ENCODE results near the gene KCTD11.
A peak's percentile ranks its signal among the peaks of the same experiment; 100 is the strongest.

Gene KCTD11

GRCh38 chr17:7318121-7318860, 33.7 kb upstream of the KCTD11 start:
- no peak overlapping the region for H3K4me3 ChIP-seq (ENCODE audit: low read length)
- H3K9ac ChIP-seq (ENCODE audit: low read length), result no peak overlapping the region
- H3K79me2 ChIP-seq (ENCODE audit: low read length), result peaks cover 12% of the 10 kb centered on the region
- H3K27me3 ChIP-seq (ENCODE audit: low read depth, low read length), result no peaks in the 10 kb centered on the region
- H2AFZ ChIP-seq (ENCODE audit: low read depth, low read length), result no peak overlapping the region
- no peak overlapping the region for H3K27ac ChIP-seq (ENCODE audit: low read length)
- no peaks in the 10 kb centered on the region for H4K20me1 ChIP-seq (ENCODE audit: insufficient read depth, low read length)
- peaks cover 10% of the 10 kb centered on the region; the same call in 1 of the 2 replicates for H3K4me1 ChIP-seq (ENCODE audit: low read length)
- H3K4me2 ChIP-seq (ENCODE audit: low read length), result no peak overlapping the region
- peaks cover 13% of the 10 kb centered on the region for H3K36me3 ChIP-seq (replicated peaks; ENCODE audit: low read depth, low read length)
- H3K9me3 ChIP-seq (ENCODE audit: insufficient read depth, low read length), result no peaks in the 10 kb centered on the region
- no peak for TF ChIP-seq EZH2phosphoT487 (IDR thresholded peaks at IDR 0.05; ENCODE audit: low read depth)
- TF ChIP-seq CTCF (IDR thresholded peaks at IDR 0.05; ENCODE audit: low read depth, low read length), result no peak

GRCh38 chr17:7321466-7321865, 30.5 kb upstream of the KCTD11 start:
- H3K4me1 ChIP-seq (ENCODE audit: low read length), result no peaks in the 10 kb centered on the region
- H3K27ac ChIP-seq (ENCODE audit: low read length), result no peak overlapping the region
- no peak overlapping the region for H3K9ac ChIP-seq (ENCODE audit: low read length)
- H3K4me2 ChIP-seq (ENCODE audit: low read length), result no peak overlapping the region
- H3K4me3 ChIP-seq (ENCODE audit: low read length), result no peak overlapping the region
- H4K20me1 ChIP-seq (ENCODE audit: insufficient read depth, low read length), result no peaks in the 10 kb centered on the region
- H3K79me2 ChIP-seq (ENCODE audit: low read length), result no peaks in the 10 kb centered on the region
- H3K9me3 ChIP-seq (ENCODE audit: insufficient read depth, low read length), result no peaks in the 10 kb centered on the region
- no peaks in the 10 kb centered on the region for H3K27me3 ChIP-seq (ENCODE audit: low read depth, low read length)
- TF ChIP-seq EZH2phosphoT487 (IDR thresholded peaks at IDR 0.05; ENCODE audit: low read depth) (no peak), CTCF (IDR thresholded peaks at IDR 0.05; ENCODE audit: low read depth, low read length) (no peak)
- H3K36me3 ChIP-seq (replicated peaks; ENCODE audit: low read depth, low read length), result peaks cover 20% of the 10 kb centered on the region
- no peak overlapping the region for H2AFZ ChIP-seq (ENCODE audit: low read depth, low read length)

GRCh38 chr17:7322520-7323194, 29.3 kb upstream of the KCTD11 start:
- H2AFZ ChIP-seq (ENCODE audit: low read depth, low read length), result no peak overlapping the region
- no peak overlapping the region for H3K9ac ChIP-seq (ENCODE audit: low read length)
- H3K4me2 ChIP-seq (ENCODE audit: low read length), result no peak overlapping the region
- no peaks in the 10 kb centered on the region for H3K27me3 ChIP-seq (ENCODE audit: low read depth, low read length)
- H3K79me2 ChIP-seq (ENCODE audit: low read length), result peaks cover 3% of the 10 kb centered on the region
- H4K20me1 ChIP-seq (ENCODE audit: insufficient read depth, low read length), result no peaks in the 10 kb centered on the region
- H3K36me3 ChIP-seq (replicated peaks; ENCODE audit: low read depth, low read length), result peaks cover 20% of the 10 kb centered on the region
- no peak for TF ChIP-seq CTCF (IDR thresholded peaks at IDR 0.05; ENCODE audit: low read depth, low read length)
- no peak for TF ChIP-seq EZH2phosphoT487 (IDR thresholded peaks at IDR 0.05; ENCODE audit: low read depth)
- H3K4me1 ChIP-seq (ENCODE audit: low read length), result peaks cover under 1% of the 10 kb centered on the region
- no peak overlapping the region for H3K27ac ChIP-seq (ENCODE audit: low read length)
- H3K4me3 ChIP-seq (ENCODE audit: low read length), result no peak overlapping the region
- no peaks in the 10 kb centered on the region for H3K9me3 ChIP-seq (ENCODE audit: insufficient read depth, low read length)

GRCh38 chr17:7323731-7324437, 28.1 kb upstream of the KCTD11 start:
- H3K27ac ChIP-seq (ENCODE audit: low read length), result no peak overlapping the region
- no peak overlapping the region for H3K9ac ChIP-seq (ENCODE audit: low read length)
- H3K79me2 ChIP-seq (ENCODE audit: low read length), result peaks cover 15% of the 10 kb centered on the region
- no peaks in the 10 kb centered on the region for H4K20me1 ChIP-seq (ENCODE audit: insufficient read depth, low read length)
- H3K4me1 ChIP-seq (ENCODE audit: low read length), result peaks cover 8% of the 10 kb centered on the region
- H3K27me3 ChIP-seq (ENCODE audit: low read depth, low read length), result no peaks in the 10 kb centered on the region
- peaks cover 17% of the 10 kb centered on the region for H3K36me3 ChIP-seq (replicated peaks; ENCODE audit: low read depth, low read length)
- no peak overlapping the region for H3K4me3 ChIP-seq (ENCODE audit: low read length)
- TF ChIP-seq EZH2phosphoT487 (IDR thresholded peaks at IDR 0.05; ENCODE audit: low read depth), result no peak
- peak; percentile 69 for TF ChIP-seq CTCF (IDR thresholded peaks at IDR 0.05; ENCODE audit: low read depth, low read length)
- no peak overlapping the region for H3K4me2 ChIP-seq (ENCODE audit: low read length)
- H3K9me3 ChIP-seq (ENCODE audit: insufficient read depth, low read length), result no peaks in the 10 kb centered on the region
- H2AFZ ChIP-seq (ENCODE audit: low read depth, low read length), result no peak overlapping the region
